HPDE6-E6E7 (cell line): ENCODE measurements around the gene SLC19A1.

Experiments
- DNase-seq: peaks from one replicate; pipeline ENCODE4 v3.0.0; 2011; ENCODE audit warnings: missing footprints; ENCODE audit errors: extremely low spot score

The SLC19A1 gene

GRCh38 chr21:45558044-45558721 is 15.9 kb upstream of the SLC19A1 start:
- no peak for DNase-seq

GRCh38 chr21:45557616-45558043 is 15.4 kb upstream of the SLC19A1 start:
- DNase-seq: no peak

GRCh38 chr21:45556645-45557615 is 14.7 kb upstream of the SLC19A1 start:
- DNase-seq: no peak

GRCh38 chr21:45556302-45556644 is 14.0 kb upstream of the SLC19A1 start:
- no peak for DNase-seq

- peak; percentile 85 for DNase-seq
Observed at GRCh38 chr21:45555557-45556301, 13.5 kb upstream of the SLC19A1 start.

GRCh38 chr21:45555251-45555556 is 13.0 kb upstream of the SLC19A1 start:
- DNase-seq: no peak

- peak; percentile 69 for DNase-seq
Observed at GRCh38 chr21:45554477-45555175, 12.4 kb upstream of the SLC19A1 start.

- DNase-seq: no peak
Observed at GRCh38 chr21:45552696-45553391, 10.6 kb upstream of the SLC19A1 start.

- no peak for DNase-seq
Observed at GRCh38 chr21:45551783-45552695, 9.8 kb upstream of the SLC19A1 start.

GRCh38 chr21:45551316-45551715 is 9.1 kb upstream of the SLC19A1 start:
- peak; percentile 66 for DNase-seq

- DNase-seq: no peak
Observed at GRCh38 chr21:45550522-45551210, 8.4 kb upstream of the SLC19A1 start.

GRCh38 chr21:45549626-45550463 is 7.6 kb upstream of the SLC19A1 start:
- DNase-seq: no peak

GRCh38 chr21:45548711-45549491 is 6.7 kb upstream of the SLC19A1 start:
- no peak for DNase-seq

GRCh38 chr21:45547545-45547900 is 5.3 kb upstream of the SLC19A1 start:
- no peak for DNase-seq

- no peak for DNase-seq
Observed at GRCh38 chr21:45546636-45547544, 4.7 kb upstream of the SLC19A1 start.

- no peak for DNase-seq
Observed at GRCh38 chr21:45545691-45546531, 3.7 kb upstream of the SLC19A1 start.
